ENCODE measurements around the gene DCDC2C.

Gene DCDC2C

GRCh38 chr2:3754795-3755194 lies 51.4 kb downstream of the DCDC2C start:
- TF ChIP-seq REST (IDR thresholded peaks at IDR 0.05; ENCODE audit: low read depth) (no peak), TEAD4 (IDR thresholded peaks at IDR 0.05) (no peak)

GRCh38 chr2:3755277-3755676 lies 51.9 kb downstream of the DCDC2C start:
- no peak for TF ChIP-seq TEAD4 (IDR thresholded peaks at IDR 0.05)
- TF ChIP-seq USF1 (IDR thresholded peaks at IDR 0.05) = no peak
- no peak for TF ChIP-seq YY1 (IDR thresholded peaks at IDR 0.05; ENCODE audit: low read depth)
- no peak for TF ChIP-seq FOXM1 (IDR thresholded peaks at IDR 0.05; ENCODE audit: borderline replicate concordance, low read depth)
- TF ChIP-seq RAD21 (IDR thresholded peaks at IDR 0.05; ENCODE audit: low read depth) = no peak
- TF ChIP-seq EP300 (IDR thresholded peaks at IDR 0.05; ENCODE audit: borderline replicate concordance) = no peak
- no peak for TF ChIP-seq ZBTB7A (IDR thresholded peaks at IDR 0.05; ENCODE audit: low read depth)
- no peak for TF ChIP-seq NFIC (IDR thresholded peaks at IDR 0.05)
- TF ChIP-seq TCF12 (IDR thresholded peaks at IDR 0.05; ENCODE audit: low read depth) = no peak
- no peak for TF ChIP-seq EGR1 (IDR thresholded peaks at IDR 0.05)
- TF ChIP-seq, protein P1, sequence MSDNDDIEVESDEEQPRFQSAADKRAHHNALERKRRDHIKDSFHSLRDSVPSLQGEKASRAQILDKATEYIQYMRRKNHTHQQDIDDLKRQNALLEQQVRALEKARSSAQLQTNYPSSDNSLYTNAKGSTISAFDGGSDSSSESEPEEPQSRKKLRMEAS (IDR thresholded peaks at IDR 0.05) = no peak
- no peak for TF ChIP-seq CEBPB (IDR thresholded peaks at IDR 0.05)
- TF ChIP-seq REST (IDR thresholded peaks at IDR 0.05; ENCODE audit: low read depth) = no peak
- TF ChIP-seq TAF1 (IDR thresholded peaks at IDR 0.05; ENCODE audit: low read depth) = no peak
- no peak for TF ChIP-seq CREB1 (IDR thresholded peaks at IDR 0.05; ENCODE audit: low read depth)

GRCh38 chr2:3756306-3756705 lies 52.9 kb downstream of the DCDC2C start:
- no peak for TF ChIP-seq FOXM1 (IDR thresholded peaks at IDR 0.05; ENCODE audit: borderline replicate concordance, low read depth)
- TF ChIP-seq NFIC (IDR thresholded peaks at IDR 0.05) = no peak
- no peak for TF ChIP-seq REST (IDR thresholded peaks at IDR 0.05; ENCODE audit: low read depth)
- TF ChIP-seq TAF1 (IDR thresholded peaks at IDR 0.05; ENCODE audit: low read depth) = no peak
- TF ChIP-seq TEAD4 (IDR thresholded peaks at IDR 0.05) = no peak

- no peak for TF ChIP-seq TEAD4 (IDR thresholded peaks at IDR 0.05)
- TF ChIP-seq TCF12 (IDR thresholded peaks at IDR 0.05; ENCODE audit: low read depth) = no peak
- no peak for TF ChIP-seq REST (IDR thresholded peaks at IDR 0.05; ENCODE audit: low read depth)
- TF ChIP-seq TAF1 (IDR thresholded peaks at IDR 0.05; ENCODE audit: low read depth) = no peak
- no peak for TF ChIP-seq EP300 (IDR thresholded peaks at IDR 0.05; ENCODE audit: borderline replicate concordance)
- TF ChIP-seq RAD21 (IDR thresholded peaks at IDR 0.05; ENCODE audit: low read depth) = no peak
- no peak for TF ChIP-seq ZBTB7A (IDR thresholded peaks at IDR 0.05; ENCODE audit: low read depth)
- TF ChIP-seq FOXM1 (IDR thresholded peaks at IDR 0.05; ENCODE audit: borderline replicate concordance, low read depth) = no peak
- TF ChIP-seq, protein P1 (IDR thresholded peaks at IDR 0.05) = no peak
Observed at GRCh38 chr2:3758906-3759305, 55.5 kb downstream of the DCDC2C start.

Data from Ishikawa (cell line).